ENCODE results near the gene CCNYL1.

- no peak for TF ChIP-seq ZNF274 (IDR thresholded peaks at IDR 0.05; ENCODE audit: low read depth, low read length)
- no peak for TF ChIP-seq YY1 (IDR thresholded peaks at IDR 0.05; ENCODE audit: insufficient read depth, insufficient read length)
- no peak for TF ChIP-seq SUZ12 (IDR thresholded peaks at IDR 0.05; ENCODE audit: extremely low read depth, insufficient read depth, insufficient read length)
Observed at GRCh38 chr2:207779523-207779922, 68.1 kb downstream of the CCNYL1 start.

All from NT2/D1 (cell line).